Measurements from ENCODE around the gene CUL4A.
"Not testable (repeated sequence)": the region's sequence is repeated elsewhere in the genome, so short reads cannot be mapped to it uniquely, and the experiment has no call there.

CUL4A gene

DNA sequence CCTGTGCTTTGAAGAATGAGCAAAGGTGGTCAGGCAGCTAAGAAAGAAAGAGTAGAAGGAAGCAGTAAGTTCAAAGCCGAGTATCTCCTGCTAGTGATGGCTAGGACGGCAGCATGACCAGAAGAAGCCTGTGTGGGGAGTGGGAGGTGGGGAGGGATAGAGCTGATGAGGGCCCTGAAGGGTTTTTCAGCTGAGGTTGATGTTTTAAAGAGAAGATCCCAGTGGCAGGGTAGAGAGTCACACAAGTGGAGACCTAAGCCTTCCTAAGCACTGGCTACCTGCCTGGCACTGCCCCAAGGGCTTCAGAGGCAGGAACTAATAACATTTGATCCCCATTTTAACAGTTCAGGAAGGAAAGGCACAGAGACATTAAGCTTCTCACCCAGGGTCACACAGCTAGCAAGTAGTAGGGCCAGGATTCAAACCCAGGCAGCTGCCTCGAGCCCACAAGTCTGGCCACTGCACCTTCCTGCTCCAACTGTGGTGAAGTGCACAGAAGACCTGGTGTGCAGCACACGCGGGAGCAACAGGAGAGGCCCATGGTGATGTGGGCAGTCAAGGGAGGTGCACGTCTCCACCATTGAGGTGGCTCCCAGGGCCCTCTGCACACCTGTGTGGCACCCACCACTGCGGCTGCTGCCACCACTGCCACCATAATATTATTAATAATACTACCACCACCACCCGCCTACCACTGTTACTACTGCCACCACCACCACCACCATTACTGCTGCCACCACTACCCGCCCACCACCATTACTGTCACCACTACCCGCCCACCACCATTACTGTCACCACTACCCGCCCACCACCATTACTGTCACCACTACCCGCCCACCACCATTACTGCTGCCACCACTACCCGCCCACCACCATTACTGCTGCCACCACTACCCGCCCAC is 22.1 kb downstream of the CUL4A start:
- DNase-seq = no peak
- intact Hi-C loops (cut with DNase I) = no loop called here

DNA sequence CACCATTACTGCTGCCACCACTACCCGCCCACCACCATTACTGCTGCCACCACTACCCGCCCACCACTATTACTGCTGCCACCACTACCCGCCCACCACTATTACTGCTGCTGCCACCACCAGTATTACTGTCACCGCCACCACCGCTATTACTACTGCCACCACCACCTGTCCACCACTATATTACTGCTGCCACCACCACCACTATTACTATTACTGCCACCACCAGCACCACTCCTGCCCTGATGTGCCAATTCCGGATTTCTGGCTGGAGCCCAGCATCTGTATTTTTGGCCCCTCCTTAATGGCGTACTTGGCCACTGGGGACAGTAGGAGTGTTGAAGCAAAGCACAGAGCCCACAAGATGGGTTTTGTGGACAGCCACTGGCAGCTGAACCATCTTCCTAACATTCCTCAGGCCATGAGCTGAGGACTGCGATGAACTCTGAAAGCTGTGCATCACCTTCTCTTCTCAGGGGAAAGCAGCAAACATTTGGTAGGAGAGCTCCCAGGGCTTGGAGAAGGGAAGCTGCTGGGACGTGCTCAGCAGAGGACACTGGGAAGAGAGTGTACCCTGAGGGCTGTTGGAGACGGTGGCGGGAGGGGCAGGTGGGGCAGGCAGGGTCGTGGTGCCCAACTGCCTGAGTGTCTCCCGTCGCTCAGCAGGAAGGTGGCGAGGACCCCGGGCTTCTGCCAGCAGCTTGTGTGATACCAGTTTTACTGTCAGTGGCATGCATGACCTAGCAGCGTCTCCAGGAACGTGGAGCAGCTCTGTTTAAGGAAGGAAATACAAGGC is 23.0 kb downstream of the CUL4A start:
- DNase-seq = no peak
- intact Hi-C loops (cut with DNase I) = no loop called here

DNA sequence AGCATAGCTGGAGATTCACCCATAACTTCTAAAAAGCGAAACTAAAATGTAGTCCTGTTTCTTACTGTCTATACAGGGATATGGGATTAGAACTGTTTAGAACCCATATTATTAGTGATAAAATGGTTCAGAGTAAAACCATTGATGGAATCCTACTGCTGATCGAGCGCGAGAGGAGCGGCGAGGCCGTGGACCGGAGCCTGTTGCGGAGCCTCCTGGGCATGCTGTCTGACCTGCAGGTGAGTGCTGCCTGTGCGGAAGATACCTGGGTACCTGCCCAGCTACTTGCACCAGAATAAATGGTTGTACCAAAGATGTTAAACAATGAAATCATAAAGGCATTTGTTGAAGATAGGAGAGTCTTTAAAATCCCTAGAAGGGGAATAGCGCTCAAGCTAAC is 23.7 kb downstream of the CUL4A start:
- no peak for DNase-seq
- intact Hi-C loops (cut with DNase I) = no loop called here

DNA sequence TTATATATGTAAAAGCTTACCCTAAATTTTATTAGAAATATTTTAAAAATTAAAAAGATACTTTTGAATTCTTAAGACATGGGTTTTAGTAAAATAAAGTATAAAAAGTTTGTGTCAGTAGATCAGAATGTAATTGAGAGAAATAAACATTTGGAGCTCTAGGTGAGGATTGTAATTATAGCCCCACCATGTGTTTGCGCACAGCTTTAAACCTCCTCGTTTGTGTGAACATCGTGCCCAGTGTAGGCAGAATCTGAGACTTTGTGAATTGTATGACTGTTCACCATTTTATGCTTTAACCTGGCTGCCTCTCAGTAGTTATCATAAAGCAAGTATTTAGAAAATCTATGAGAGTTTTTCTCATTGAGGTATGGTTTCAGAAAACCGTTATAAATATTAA is 29.1 kb downstream of the CUL4A start:
- no peak for DNase-seq
- intact Hi-C loops (cut with DNase I) = no loop called here

DNA sequence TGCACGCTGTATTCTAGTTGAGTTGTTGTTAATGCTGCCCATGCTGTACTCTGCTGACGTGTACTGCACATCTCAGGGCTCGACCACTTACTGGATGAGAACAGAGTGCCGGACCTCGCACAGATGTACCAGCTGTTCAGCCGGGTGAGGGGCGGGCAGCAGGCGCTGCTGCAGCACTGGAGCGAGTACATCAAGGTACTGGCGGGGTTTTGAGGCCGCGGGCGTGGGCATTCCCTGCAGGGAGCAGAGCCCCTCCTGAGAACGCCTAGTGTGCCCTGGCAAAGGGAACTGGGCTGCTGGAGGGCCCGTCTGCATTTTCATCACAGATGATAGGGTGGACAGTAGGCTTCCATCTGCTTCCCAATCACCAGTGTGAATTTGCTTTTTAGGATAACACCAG is 29.9 kb downstream of the CUL4A start:
- intact Hi-C loops (cut with DNase I) = no loop called here
- no peak for DNase-seq

DNA sequence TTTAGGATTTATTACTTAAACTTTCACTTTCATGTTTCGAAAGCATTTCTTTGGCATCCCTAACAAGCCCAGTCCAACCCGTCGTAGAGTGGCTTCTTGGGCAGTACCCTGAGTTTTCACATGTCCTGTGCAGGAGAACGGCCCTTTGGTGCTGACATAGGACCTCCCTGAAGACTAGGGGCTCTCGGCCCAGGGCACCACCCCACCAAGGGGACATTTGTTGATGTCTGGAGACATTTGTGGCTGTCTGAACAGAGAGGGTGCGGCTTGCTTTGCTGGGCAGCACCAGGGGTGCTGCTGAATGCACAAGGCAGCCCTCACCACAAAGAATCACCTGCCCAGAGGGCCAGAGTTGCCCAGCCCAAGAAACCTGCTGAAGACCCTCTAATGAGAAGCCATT is 30.6 kb downstream of the CUL4A start:
- intact Hi-C loops (cut with DNase I) = no loop called here
- no peak for DNase-seq

DNA sequence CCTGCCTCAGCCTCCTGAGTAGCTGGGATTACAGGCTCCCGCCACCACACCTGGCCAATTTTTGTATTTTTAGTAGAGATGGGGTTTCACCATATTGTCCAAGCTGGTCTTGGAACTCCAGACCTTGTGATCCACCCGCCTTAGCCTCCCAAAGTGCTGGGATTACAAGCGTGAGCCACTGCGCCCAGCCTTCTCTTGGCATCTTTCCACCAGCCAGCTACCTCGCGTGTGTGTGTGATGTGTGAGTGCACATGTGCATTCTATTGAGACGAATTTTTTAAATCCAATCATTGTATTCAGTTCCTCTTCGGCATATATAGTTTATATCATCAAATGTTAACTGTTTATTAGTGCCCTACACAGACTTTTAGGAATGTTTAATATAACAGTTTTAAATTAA is 32.2 kb downstream of the CUL4A start:
- intact Hi-C loops (cut with DNase I); DNase-seq: not testable (repeated sequence)

DNA sequence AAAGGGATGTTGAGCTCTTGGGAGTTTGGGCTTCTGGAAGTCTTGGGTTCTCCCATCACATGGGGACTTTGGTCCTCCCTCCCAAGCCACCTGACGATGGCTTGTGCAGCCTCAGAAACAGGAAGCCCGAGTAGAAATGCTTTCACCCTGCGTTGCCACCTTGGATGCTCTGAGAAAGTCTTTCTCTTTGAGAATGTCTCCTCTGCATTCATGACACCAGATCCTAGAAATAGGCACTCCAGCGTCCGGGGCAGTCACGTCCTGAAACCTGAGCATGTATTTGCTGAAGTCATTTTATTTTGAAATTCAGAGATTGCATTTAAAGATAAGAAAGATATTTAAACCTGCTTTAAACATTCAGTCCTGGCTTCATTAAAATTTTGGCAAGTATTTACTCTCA is 34.4 kb downstream of the CUL4A start:
- no peak for DNase-seq
- intact Hi-C loops (cut with DNase I) = no loop called here

DNA sequence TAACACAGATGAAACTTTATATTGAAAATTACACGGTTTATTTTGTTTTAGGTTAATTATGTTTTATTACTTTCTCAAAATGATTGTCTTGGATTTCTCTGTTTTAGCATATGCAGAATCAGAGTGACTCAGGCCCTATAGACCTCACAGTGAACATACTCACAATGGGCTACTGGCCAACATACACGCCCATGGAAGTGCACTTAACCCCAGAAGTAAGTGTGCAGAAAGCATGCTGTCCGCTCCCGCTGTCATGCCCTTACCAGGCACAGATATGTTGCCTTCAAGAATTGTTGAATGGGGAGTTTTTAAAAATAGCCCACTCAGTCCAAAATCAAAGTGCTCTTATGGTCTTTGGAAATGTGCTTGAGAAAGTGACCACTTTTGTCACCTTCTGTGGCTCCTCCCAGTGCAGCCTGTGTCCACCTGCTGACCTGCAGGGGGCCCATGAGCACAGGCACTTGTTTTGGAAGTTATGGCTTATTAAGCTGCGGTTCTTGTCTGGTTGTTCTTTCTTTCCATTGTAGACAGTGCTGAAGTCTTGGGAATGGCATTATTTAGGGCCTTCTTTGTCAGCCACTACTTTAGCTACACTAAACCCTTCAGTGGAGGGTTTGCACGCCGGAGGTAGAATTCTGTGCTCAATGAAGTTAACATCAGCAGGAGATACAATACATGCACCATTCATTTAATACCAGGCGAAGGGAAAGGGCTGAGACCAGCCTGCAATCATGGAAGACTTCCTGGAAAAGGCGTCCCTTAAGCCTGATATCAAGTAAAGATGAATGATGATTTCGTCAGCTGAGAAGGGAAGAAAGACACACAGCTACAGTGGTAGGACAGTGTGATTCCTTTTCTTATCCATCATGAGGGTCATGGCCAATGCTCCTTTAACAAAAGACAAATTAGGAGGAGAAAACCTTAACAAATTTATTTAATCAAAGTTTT is 36.7 kb downstream of the CUL4A start:
- intact Hi-C loops (cut with DNase I) = no loop called here
- DNase-seq = no peak

DNA sequence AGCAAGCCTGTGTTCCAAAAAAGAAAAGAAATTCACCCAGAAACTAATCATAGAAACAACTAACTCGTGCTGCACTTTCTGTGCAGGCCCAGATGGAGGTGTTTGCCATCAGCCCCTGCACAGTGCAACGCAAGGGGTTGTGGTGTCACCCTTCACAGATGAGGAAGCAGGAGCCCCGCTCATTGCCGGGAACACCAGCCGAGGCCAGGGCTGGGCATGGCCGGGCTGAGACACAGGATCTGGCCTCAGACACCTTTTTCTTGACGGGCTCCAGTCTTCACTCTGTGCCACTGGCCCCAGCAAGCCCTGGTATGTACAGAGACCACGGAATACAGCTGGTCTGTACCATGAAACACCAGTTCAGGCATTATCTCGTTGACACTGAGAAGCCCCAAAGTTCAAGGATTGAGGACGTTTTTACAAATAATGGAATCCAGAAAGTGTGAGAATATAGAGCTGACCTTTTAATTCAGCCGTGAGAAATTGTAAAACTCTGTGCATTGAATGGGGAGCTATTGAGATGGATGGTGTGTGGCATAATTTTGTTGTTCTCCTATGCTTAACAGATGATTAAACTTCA is 43.2 kb downstream of the CUL4A start:
- DNase-seq = no peak
- intact Hi-C loops (cut with DNase I) = no loop called here

DNA sequence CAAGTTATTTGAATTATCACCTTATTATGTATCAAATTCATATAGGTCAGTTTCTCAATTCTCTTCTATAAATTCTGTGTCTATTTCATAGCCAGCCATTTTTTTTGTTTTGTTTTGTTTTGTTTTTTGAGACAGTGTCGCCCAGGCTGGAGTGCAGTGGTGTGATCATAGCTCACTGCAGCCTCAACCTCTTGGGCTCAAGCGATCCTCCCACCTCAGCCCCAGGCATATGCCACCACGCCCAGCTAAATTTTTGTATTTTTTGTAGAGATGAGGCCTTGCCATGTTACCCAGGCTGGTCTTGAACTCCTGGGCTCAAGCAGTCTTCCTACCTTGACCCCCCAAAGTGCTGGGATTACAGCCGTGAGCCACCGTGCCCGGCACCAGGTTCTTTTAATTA is 48.5 kb downstream of the CUL4A start:
- intact Hi-C loops (cut with DNase I); DNase-seq: not testable (repeated sequence)

DNA sequence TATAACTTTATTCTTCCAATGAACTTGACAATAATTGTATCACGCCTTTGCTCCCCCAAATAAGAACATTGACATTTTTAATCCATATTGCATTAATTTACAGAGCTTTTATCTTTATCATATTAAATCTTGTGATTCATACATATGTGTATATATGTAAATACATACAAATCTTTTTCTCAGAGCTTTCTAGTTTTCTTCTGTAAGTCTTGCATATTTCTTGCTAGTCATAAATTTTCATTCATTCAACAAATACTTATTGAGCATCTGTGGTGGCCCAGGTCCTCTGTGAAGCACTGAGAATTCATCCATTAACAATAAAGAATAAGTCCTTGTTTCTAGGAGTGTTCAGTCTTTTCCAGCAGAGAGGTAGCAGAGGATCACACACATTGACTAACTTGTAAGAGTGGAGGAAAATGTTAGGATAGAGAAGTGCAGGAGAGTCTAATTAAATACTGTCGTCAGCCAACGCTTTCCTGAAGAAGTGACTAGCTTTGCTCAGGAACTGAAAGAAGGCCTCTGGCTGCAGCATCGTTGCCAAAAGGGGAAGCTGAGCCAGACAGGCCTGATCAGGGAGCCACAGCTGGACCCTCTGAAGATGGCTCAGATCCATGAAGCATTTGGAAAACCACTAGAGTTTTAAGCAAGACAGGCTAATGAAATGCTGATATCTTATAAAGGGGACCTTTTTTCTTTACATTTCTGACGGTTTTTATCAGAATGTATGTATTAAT is 49.1 kb downstream of the CUL4A start:
- intact Hi-C loops (cut with DNase I) = no loop called here
- no peak for DNase-seq

DNA sequence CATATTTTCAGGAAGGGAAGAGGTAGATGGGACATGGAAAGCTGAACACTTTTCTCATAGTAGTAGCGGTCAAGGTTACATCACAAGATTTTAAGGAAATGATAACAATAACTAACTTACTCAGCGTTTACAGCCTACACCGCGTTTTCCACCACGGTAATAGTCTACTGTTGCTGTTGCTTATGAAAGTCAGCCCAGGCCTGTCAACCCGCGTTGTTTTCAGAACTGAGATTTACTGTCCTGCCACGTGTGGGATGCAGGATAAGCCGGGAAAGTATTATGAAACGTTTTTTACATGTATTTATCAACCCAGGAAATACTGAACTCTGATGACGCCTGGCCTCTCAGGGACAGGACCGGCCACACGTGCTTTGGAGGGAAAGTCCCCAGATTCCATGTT is 51.6 kb downstream of the CUL4A start:
- intact Hi-C loops (cut with DNase I) = no loop called here
- no peak for DNase-seq

DNA sequence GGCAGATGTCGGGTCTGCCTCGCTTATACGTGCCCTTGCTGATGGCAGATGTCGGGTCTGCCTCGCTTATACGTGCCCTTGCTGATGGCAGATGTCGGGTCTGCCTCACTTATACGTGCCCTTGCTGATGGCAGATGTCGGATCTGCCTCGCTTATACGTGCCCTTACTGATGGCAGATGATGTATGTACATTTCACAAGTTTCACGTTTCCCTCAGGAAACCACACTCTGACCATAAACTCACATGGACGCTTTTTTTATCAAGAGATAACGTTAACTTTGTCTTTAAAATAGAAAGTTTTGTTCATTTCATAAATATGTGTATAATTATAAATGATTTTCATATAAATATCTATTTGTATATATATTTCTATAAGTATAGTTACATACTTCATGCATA is 53.6 kb downstream of the CUL4A start:
- DNase-seq; intact Hi-C loops (cut with DNase I): not testable (repeated sequence)

DNA sequence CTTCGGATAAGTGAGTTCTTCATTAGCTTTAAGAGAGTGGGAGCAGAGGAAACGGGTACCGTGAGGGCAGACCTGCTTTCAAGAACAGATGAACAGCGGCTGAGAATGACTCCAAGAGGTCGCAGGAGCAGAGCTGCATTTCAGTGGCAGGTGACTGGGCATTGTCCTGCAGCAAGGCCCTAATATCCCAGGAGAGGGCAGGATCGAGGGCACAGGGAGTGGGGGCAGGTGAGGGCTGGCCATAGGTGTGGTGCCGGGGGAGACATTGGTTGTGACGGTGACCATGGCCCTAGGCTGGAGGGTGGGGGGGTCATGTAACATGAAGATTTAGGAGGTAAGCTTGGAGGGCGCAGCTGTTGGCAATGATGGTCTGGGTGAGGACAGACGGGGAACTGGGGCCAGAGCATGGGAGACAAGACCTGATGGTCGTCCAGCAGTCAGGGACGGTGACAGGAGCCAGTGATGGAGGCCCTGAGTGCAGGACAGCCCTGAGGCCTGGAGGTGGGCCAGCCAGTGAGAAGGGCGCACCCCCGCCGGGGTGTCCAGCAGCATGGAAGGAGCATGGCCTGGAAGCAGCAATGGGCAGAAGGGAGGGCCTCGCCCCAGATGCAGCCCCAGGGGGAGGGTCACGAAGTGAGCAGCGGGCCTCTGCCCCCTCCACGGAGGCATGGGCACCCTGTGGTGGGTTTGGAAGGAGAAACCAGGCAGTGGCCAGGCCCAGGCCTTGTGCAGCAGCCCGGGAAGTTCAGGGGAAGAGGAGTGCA is 58.4 kb downstream of the CUL4A start:
- no peak for DNase-seq
- intact Hi-C loops (cut with DNase I) = no loop called here

DNA sequence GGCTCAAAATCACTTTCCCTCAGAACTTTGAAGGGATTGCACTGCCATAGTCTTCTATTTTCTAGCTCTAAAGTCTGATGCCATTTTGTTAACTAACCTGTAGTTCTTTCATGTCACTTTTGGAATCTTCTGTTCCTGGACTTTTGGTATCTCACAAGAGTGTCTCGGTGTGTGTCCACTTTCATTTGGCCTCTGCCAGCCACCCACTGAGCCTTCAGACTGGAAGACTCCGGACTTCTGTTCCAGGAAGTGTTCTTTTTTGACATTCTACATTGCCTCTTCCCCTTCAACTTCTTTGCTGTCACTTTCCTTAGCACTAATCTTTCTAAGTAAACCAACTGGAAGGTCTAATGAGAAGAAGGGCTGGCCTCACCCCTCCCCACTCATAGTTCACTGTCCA is 62.6 kb downstream of the CUL4A start:
- DNase-seq = no peak
- intact Hi-C loops (cut with DNase I) = no loop called here

DNA sequence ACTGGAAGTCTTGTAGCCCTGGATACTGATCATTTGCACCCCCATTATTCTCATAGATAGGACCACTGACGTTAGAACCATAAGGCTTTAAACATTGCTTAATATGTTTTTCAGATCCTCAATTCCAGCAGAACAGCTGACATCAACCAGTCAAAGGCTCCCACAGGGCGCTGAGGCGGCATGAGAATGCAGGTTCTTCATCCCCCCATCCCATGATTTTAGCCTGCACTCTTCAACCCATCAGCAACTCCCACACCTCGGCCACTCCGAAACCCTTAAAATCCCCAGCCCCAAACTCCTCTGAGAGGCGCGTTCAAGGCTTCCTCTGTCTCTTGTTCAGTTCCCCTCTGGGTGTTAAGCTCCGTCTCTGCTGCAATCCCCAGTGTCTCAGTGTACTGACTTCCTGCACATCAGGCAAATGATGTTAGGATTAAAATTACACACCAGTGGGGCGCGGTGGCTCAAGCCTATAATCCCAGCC is 63.3 kb downstream of the CUL4A start:
- intact Hi-C loops (cut with DNase I) = no loop called here
- no peak for DNase-seq

DNA sequence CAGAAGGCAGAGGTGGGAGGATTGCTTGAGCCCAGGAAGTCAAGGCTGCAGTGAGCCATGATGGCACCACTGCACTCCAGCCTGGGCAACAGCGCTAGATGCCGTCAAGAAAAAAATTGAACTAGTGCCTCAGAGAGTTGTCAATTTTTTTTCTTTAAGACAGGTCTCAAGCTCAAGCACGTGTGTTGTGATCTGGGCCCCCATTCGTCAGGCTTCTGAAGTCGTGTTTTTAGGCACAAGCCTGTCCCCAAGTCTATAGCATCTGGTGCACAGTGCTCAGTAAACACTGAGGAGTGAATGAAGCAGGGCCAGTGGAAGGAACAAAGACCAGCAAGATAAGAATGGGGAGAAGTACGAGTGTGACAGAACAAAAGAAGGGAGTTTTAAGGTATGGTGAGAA is 63.9 kb downstream of the CUL4A start:
- intact Hi-C loops (cut with DNase I) = no loop called here
- DNase-seq = no peak
